Kidney glomerular epithelial cell (primary cell): Measurements from ENCODE around the gene CSNK1G3.

Experiments
- DNase-seq: peaks from one replicate; lab custom pipeline; 2025; lab: John Stamatoyannopoulos, UW

Gene CSNK1G3

DNA sequence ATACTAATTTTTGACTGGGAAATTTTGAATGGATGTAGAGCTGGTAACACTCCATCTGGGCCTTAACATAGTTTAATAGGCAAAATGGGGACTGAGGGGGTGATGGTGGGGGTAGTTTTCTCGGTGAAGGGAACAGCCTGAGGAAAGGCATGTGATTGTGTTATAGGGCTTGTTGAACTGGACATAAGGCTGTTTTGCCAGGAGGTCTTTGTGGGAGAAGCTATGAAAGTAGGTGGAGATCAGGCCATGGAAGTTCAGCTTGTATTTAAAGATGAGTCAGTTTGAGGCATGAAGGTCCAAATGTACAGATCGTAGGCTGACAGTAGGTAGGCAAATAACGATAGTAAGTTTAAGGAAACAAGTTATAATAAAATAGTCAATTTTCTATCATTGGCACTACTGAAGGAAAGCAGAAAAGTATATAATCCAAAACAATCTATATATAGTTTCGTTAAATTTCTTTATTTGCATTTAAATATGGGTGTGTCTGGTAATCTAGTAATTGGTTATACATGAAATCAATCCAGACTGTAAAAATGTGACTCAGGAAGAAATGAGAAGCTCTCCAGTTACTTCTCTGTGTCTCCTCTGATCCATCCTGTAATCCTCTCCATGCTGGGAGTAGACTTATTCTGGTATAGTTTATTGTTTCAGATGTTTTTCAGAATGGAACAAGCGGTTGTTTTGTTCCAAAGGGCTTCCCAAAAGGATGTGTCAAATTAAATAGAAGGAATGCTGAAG, 2.8 kb downstream of the CSNK1G3 start:
- no peak for DNase-seq

DNA sequence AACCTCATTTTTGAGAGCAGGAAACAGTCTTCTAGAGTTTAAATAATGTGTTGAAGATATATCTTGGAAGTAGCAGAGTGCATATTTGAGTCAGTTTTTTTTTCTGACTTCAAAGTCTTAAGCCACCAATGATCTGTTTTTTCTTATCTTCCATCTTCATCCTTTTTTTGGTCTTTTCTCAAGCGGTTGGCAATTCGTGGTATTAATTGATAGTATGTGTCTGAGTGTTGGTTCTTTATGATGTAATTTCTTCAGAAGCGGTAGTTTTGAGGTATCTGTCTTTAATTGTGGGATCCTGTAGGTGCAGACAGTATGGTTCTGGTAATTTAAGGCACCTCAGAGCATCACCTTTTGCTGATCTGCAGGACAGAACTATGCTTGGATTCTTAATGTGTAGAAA, 3.9 kb downstream of the CSNK1G3 start:
- no peak for DNase-seq

- DNase-seq = no peak
Observed at GRCh38 chr5:123517476-123517875, 5.5 kb downstream of the CSNK1G3 start.

- DNase-seq = no peak
Observed at GRCh38 chr5:123518111-123518510, 6.1 kb downstream of the CSNK1G3 start.

GRCh38 chr5:123520677-123521247, 8.8 kb downstream of the CSNK1G3 start:
- DNase-seq = no peak

DNA sequence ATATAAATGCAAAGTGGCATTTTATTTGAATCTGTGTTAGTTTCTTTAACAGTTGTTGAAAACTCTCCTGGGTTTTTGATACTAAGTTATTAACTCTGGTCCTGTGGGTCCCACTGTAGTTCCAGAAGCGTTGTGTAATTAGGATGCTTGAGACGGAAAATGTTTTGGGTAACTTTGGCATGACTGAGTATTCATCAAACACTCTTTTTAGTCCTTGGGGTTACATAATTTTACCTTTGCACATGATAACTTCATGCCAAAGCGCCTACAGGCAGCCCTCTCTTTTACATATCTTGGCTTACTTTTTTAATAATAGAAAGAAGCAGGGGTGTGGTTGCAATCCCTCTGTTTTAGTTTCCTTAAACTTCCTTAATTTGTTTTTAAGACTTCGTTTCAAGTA, 12.2 kb downstream of the CSNK1G3 start:
- DNase-seq = no peak

- no peak for DNase-seq
Observed at GRCh38 chr5:123527190-123527589, 15.2 kb downstream of the CSNK1G3 start.

DNA sequence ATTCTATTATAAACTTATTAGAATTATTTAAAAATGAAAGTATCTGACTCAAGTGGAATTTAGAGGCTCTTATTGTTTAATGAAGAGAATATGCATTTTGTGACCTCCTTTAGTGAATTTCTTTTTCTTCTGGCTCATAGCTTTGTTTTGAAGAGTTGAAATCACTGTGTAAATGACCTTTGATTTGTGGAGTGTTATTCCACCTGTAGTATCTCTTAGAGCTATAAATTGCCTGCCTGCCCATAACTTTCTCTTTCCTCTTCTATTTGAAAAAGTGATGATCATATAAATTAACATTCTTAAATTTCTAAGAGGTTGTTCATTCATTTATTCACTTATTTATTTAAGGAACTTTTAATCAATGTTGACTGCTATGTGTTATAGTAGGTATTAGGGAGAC, 16.1 kb downstream of the CSNK1G3 start:
- no peak for DNase-seq

DNA sequence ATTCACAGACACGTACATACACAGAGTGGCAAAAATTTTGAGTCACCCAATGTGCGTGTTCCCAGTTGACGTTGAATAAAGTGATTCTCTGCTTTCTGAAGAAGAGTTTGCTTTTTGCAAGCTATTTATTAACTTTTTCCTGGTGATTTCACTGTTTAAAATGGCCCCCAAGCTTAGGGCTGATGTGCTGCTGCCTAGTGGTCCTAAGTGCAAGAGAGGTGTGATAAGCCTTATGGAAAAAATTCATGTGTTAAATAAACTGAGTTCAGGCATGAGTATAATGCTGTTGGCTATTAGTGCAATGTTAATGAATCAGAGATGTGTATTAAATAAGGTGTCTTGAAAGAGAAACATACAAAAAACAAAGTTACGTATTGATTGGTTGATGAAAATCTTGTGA, 16.9 kb downstream of the CSNK1G3 start:
- DNase-seq = no peak

- no peak for DNase-seq
Observed at GRCh38 chr5:123530728-123531127, 18.8 kb downstream of the CSNK1G3 start.

DNA sequence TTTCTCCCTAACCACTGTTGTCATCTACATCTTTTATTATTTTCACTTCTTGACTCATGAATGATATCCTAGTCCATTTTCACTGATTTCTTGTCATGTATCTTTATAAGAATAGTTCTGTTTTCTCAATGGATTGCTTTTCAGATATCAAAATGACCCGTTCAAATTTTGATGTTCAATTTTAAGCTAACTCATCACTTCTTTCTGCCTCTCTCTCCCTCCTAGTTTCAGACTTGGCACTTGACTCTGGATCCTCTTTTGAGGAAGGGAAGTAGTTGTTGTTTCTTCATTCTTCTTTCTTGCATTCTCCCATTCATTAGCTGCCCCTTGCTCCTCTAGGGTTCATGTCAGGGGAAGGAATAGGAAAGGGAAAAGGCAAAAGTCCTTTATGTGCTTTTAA, 23.7 kb downstream of the CSNK1G3 start:
- DNase-seq = no peak

- DNase-seq = no peak
Observed at GRCh38 chr5:123537256-123537655, 25.3 kb downstream of the CSNK1G3 start.

GRCh38 chr5:123537845-123538244, 25.9 kb downstream of the CSNK1G3 start:
- DNase-seq = no peak

DNA sequence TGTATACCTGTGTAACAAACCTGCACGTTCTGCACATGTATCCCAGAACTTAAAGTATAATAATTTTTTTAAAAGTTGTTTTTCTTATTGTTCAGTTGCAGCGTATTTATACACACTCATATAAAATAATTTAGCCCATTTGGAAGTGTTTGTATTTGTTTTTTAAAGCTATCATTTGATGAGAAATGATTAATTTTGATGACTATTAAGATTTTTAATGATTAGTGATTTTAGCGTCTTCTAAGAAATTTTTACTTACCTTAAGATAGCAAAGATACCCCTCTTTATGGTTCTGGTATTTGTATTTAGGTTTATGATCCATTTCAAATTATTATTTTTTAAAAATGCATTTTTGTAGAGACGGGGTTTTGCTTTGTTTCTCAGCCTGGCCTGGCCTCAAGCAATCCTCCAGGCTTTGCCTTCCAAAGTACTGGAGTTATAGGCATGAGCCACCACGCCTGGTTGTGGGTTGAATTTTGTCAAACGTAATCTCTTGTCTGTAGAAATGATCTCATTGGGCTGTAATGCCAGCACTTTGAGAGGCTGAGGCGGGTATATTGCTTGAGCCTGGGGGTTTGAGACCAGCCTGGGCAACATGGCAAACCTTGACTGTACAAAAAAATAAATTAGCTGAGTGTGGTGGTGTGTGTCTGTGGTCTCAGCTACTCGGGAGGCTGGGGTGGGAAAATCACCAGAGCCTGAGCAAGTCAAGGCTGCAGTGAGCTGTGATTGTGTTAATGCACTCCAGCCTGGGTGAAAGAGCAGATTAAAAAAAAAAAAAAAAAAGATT, 26.9 kb downstream of the CSNK1G3 start:
- no peak for DNase-seq

GRCh38 chr5:123540534-123540933, 28.6 kb downstream of the CSNK1G3 start:
- DNase-seq = no peak

DNA sequence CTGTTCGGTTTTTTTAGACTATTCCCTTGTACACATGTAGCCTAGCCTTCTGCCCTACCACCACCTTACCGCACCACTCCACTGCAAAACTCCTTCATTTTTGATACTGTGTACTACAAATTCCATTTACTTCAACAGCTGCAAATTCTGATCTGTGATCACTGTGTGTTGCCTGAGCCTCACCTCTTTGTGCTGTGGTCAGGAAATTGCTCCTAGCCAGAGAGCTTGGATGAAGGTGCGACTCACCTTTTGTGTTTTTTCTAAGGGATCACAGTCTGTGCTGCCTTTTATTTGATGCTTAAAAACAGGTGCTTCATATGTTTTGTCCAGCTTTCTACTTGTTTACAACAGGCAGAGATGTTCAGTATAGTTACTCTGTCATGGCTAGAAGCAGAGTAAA, 31.5 kb downstream of the CSNK1G3 start:
- no peak for DNase-seq

- DNase-seq = no peak
Observed at GRCh38 chr5:123545506-123545905, 33.5 kb downstream of the CSNK1G3 start.

DNA sequence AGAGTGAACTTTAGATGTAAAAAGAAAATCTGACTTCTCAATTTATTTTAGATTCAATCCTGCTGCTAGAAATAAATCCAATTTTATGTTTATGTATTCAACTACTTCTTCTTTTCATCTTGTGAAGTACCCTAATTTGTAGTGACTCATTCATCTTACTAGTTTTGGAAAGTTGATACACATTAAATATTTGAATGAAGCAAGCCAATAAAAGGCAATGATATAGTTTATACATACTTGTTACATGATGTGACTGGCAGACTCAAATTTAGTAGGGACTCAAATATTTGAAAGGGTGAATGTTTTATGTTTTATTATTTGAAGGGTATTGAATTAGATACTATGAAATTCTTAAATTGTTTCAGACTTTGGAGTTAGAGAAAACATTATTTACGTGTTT, 34.7 kb downstream of the CSNK1G3 start:
- DNase-seq = no peak

DNA sequence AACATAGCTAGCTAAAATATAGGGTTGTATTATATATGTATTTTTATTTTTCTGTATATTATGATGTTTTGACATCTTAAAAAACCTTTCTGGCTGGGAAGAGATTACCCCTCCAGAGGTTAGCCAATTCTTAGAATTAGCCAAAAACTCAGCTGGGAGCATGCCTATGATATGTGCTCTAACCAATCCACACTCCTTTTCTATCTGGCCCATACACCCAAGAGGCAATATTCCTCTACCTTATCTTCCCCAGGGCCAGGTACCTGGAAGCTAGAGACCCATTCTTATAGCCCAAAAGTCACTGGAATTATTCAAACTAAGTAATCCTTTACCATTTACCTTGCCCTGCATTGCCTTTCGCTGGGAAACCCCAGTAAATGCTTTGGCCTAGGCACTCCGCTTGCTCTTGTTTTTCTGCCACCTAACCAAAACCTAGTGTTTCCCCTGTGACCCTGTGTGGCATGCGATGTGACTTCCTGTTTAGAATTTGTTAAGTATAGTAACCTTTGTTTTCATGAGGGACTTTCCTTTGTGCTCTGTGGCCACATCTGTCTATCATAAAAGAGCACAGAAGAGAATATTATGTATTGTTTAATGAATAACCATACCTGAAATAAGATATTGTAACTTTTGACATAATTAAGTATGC, 37.4 kb downstream of the CSNK1G3 start:
- DNase-seq = no peak

DNA sequence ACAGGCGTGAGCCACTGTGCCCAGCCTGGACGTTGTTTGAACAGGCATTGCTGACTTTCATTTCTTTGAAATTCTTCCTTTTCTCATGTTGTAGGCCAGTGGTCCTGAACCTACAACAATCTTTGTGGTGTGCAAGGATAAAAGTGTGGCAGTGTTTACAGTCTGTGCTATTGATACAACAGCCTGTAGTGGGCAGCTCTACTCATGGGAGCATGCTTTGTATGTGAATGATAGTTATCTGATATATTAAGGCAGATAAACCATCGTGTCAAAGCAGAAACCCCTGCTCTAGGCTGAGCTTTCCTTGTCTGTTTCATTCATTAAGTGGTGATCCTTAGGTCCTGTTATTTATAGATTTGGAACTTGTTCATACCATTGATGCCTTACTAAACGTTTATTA, 42.6 kb downstream of the CSNK1G3 start:
- no peak for DNase-seq

GRCh38 chr5:123557907-123558306, 45.9 kb downstream of the CSNK1G3 start:
- no peak for DNase-seq

DNA sequence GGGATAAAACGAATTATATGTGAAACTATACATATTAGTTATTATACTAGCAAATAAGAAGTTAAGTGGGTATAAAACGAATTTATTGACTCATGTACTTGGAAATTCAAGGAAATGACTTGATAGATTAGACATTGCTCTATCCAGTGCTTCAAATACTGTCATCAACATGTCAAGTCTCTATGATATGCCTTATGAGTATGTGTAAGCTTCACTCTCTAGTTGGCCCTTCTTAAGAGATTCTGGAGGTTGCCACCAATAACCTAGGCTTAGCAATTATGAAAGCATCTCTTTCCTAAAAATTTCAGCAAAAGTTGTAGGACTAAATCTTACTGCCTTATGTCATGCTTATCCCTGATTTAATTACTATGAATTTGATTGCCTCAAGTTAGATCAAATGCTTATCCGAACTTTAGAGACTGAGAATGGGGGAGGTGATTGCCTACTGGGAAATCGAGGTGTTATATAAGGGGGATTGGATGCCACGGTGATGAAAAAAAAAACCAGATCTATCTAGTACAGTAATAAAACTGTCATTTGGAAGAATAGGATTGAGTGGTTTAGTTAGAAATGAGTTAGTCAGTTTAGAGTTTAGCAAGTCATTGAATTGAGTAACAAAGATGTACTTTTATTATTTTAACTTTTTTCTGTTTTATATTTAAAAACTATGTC, 46.9 kb downstream of the CSNK1G3 start:
- no peak for DNase-seq
